Natural killer cell (primary cell): ENCODE results near the gene LRP6. TPM values are rescaled to one million over a fixed set of nuclear protein-coding genes. Genes with fewer than 3 reads are reported as not detected.

ENCODE experiments used
- ATAC-seq, 3 donors: fragments of 150-1000 bp in 2 of 3; fragments of 200-7000 bp in 1 of 3; cut with Tn5 transposase; 1 replicate in 1 of 3; 2 replicates in 2 of 3; pipeline ENCODE4 v1.10.0; 2021; ENCODE audit warnings: mild to moderate bottlenecking in 2 of 3, moderate library complexity in 2 of 3
- DNase-seq, 2 donors: peaks; one replicate each; pipeline versions ENCODE4 v3.0.0 to v3.0.0-alpha.2; 2013 to 2021; ENCODE audit warnings: mixed read lengths in 1 of 2
- H3K27ac ChIP-seq: one replicate; pipeline ENCODE4 v1.5.1; 2013; ENCODE audit warnings: mild to moderate bottlenecking, low read length
- H3K27me3 ChIP-seq: one replicate; pipeline ENCODE4 v1.6.1; 2013; ENCODE audit warnings: low read length; ENCODE audit not compliant: control insufficient read depth, insufficient read depth
- H3K36me3 ChIP-seq: one replicate; pipeline ENCODE4 v1.6.1; 2013; ENCODE audit warnings: low read length; ENCODE audit not compliant: control insufficient read depth, insufficient read depth
- H3K4me1 ChIP-seq: one replicate; pipeline ENCODE4 v1.6.1; 2013; ENCODE audit warnings: low read length; ENCODE audit not compliant: control insufficient read depth, insufficient read depth
- H3K4me3 ChIP-seq: one replicate; pipeline ENCODE4 v1.5.1; 2013; ENCODE audit warnings: low read length
- H3K9me3 ChIP-seq: one replicate; pipeline ENCODE4 v1.6.1; 2013; ENCODE audit warnings: low read length; ENCODE audit not compliant: control insufficient read depth, insufficient read depth
- H3K27ac Mint-ChIP-seq, 2 donors: one replicate each; pipeline ENCODE4 v1.8.0; 2022; ENCODE audit warnings: mild to moderate bottlenecking in 2 of 2, mixed read lengths in 2 of 2, moderate library complexity in 1 of 2
- H3K27me3 Mint-ChIP-seq, 2 donors: one replicate each; pipeline ENCODE4 v1.8.0; 2022; ENCODE audit warnings: low read depth in 2 of 2, mixed read lengths in 2 of 2
- H3K36me3 Mint-ChIP-seq: one replicate; pipeline ENCODE4 v1.8.0; 2022; ENCODE audit warnings: mixed read lengths
- H3K4me1 Mint-ChIP-seq, 2 donors: one replicate each; pipeline ENCODE4 v1.8.0; 2022; ENCODE audit warnings: mixed read lengths in 2 of 2
- H3K4me3 Mint-ChIP-seq: one replicate; pipeline ENCODE4 v1.8.0; 2022; ENCODE audit warnings: mild to moderate bottlenecking, moderate library complexity, mixed read lengths
- H3K9me3 Mint-ChIP-seq, 2 donors: one replicate each; pipeline ENCODE4 v1.8.0; 2022; ENCODE audit warnings: mixed read lengths in 2 of 2
- WGBS: methylation state at CpG from one replicate; pipeline ENCODE4 v1.1.7; 2013; ENCODE audit warnings: missing lambda C conversion rate; ENCODE audit not compliant: insufficient coverage; 5-methylcytosine and 5-hydroxymethylcytosine counted together
- intact Hi-C: fragments of 100-400 bp; cut with micrococcal nuclease; formaldehyde crosslinking; loops from one replicate; pipeline ENCODE4 v1.14.2; 2022
- total RNA-seq, 4 donors: library from RNA; stranded (reverse); fragments of 120-200 nt in 1 of 4; gene quantifications; one replicate each; pipeline versions ENCODE4 v1.2.3 to v1.2.4, GENCODE V29; 2013 to 2022
- TF ChIP-seq, protein P1 (sequence below): fragments of 200-600 bp; IDR thresholded peaks from one replicate; pipeline ENCODE4 v1.8.0; 2022; ENCODE audit warnings: antibody characterized with exemption

LRP6 gene
- total RNA-seq, 3 donors from 2014 or later (not counting 1 experiment from before 2014, with no cell fraction given), result 0.05 to 0.33 TPM; not detected in 1

DNA sequence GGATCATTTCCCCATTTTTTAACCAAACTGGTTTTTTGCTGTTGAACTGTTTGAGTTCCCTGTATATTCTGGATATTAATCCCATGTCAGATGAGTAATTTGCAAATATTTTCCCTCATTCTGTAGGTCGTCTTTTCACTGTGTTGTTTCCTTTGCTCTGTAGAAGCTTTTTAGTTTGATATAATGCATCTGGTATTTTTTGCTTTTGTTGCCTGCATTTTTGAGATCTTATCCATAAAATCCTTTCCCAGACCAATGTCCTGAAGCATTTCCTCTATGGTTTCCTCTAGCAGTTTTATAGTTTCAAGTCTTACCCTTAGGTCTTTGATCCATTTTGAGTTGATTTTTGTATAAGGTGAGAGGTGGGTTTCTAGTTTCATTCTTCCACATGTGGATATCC is 71.3 kb downstream of the LRP6 start:
- no CpG with 5 or more reads among the region's 1 CpG for WGBS
- ATAC-seq (no peak), DNase-seq (no peak)
- Mint-ChIP-seq H3K4me1 (no peaks in the 10 kb centered on the region), H3K27ac (no peak overlapping the region), H3K27me3 (peaks cover 68 to 85% of the 10 kb centered on the region in 2 donors), H3K4me3 (no peak overlapping the region), H3K9me3 (peaks cover 5 to 15% of the 10 kb centered on the region in 2 donors), H3K36me3 (peaks cover 21% of the 10 kb centered on the region)
- no peak overlapping the region for H3K4me3 ChIP-seq
- H3K27ac ChIP-seq, result no peak overlapping the region
- H3K9me3 ChIP-seq, result peaks cover 11% of the 10 kb centered on the region
- peaks cover 42% of the 10 kb centered on the region for H3K27me3 ChIP-seq
- H3K4me1 ChIP-seq, result no peaks in the 10 kb centered on the region
- H3K36me3 ChIP-seq, result no peaks in the 10 kb centered on the region
- intact Hi-C loops, result no loop called here
- TF ChIP-seq, protein P1, sequence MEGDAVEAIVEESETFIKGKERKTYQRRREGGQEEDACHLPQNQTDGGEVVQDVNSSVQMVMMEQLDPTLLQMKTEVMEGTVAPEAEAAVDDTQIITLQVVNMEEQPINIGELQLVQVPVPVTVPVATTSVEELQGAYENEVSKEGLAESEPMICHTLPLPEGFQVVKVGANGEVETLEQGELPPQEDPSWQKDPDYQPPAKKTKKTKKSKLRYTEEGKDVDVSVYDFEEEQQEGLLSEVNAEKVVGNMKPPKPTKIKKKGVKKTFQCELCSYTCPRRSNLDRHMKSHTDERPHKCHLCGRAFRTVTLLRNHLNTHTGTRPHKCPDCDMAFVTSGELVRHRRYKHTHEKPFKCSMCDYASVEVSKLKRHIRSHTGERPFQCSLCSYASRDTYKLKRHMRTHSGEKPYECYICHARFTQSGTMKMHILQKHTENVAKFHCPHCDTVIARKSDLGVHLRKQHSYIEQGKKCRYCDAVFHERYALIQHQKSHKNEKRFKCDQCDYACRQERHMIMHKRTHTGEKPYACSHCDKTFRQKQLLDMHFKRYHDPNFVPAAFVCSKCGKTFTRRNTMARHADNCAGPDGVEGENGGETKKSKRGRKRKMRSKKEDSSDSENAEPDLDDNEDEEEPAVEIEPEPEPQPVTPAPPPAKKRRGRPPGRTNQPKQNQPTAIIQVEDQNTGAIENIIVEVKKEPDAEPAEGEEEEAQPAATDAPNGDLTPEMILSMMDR, result no peak

DNA sequence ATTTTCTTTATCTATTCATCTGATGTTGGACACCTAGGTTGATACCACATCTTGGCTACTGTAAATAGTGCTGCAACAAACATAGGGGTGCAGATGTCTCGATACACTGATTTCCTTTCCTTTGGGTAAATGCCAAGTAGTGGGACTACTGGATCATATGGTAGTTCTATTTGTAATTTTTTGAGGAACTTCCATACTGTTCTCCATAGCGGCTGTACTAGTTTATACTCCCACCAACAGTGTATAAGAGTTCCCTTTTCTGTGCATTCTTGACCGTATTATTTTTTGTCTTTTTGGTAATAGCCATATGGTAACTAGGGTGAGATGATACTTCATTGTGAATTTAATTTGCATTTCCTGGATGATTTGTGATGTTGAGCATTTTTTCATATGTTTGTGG is 71.8 kb downstream of the LRP6 start:
- H3K27me3 ChIP-seq, result peaks cover 42% of the 10 kb centered on the region
- no peaks in the 10 kb centered on the region for H3K4me1 Mint-ChIP-seq
- 92% methylated on average over 2 of the region's 3 CpGs for WGBS
- intact Hi-C loops, result no loop called here
- H3K36me3 Mint-ChIP-seq, result peaks cover 21% of the 10 kb centered on the region
- H3K36me3 ChIP-seq, result no peaks in the 10 kb centered on the region
- peaks cover 11% of the 10 kb centered on the region for H3K9me3 ChIP-seq
- no peak overlapping the region for H3K27ac ChIP-seq
- peaks cover 68 to 85% of the 10 kb centered on the region in 2 donors for H3K27me3 Mint-ChIP-seq
- TF ChIP-seq, protein P1, result no peak
- ATAC-seq, result no peak
- H3K27ac Mint-ChIP-seq, result no peak overlapping the region
- DNase-seq, result no peak
- no peaks in the 10 kb centered on the region for H3K4me1 ChIP-seq
- no peak overlapping the region for H3K4me3 ChIP-seq
- no peak overlapping the region for H3K4me3 Mint-ChIP-seq
- peaks cover 5 to 15% of the 10 kb centered on the region in 2 donors for H3K9me3 Mint-ChIP-seq

DNA sequence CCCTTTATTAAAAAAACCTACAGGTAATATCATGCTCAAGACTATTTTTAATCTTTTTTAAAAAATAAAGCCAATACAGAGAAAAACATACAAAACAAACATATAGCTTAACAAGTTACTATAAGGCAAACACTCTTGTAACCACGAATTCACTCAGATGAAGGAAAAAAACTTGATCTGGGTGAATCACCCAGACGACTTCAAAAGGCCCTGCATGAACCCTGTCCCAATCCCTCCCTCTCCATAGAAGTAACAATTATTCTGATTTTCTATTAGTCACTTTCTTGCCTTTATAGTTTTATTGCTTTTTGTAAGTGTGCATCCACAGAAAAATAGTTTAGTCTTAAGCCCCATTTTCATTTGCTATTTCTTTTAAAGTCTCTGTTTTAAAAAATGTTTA is 72.6 kb downstream of the LRP6 start:
- 50% methylated on average over 2 of the region's 2 CpGs for WGBS
- H3K36me3 Mint-ChIP-seq, result peaks cover 21% of the 10 kb centered on the region
- TF ChIP-seq, protein P1, result no peak
- Histone ChIP-seq H3K4me3 (no peak overlapping the region), H3K36me3 (no peaks in the 10 kb centered on the region), H3K4me1 (no peaks in the 10 kb centered on the region), H3K27ac (no peak overlapping the region), H3K27me3 (peaks cover 40% of the 10 kb centered on the region), H3K9me3 (peaks cover 11% of the 10 kb centered on the region)
- H3K27ac Mint-ChIP-seq, result no peak overlapping the region
- H3K9me3 Mint-ChIP-seq, result peaks cover 5 to 15% of the 10 kb centered on the region in 2 donors
- H3K4me1 Mint-ChIP-seq, result no peaks in the 10 kb centered on the region
- H3K4me3 Mint-ChIP-seq, result no peak overlapping the region
- intact Hi-C loops, result no loop called here
- no peak for DNase-seq
- no peak for ATAC-seq
- H3K27me3 Mint-ChIP-seq, result peaks cover 68 to 86% of the 10 kb centered on the region in 2 donors

DNA sequence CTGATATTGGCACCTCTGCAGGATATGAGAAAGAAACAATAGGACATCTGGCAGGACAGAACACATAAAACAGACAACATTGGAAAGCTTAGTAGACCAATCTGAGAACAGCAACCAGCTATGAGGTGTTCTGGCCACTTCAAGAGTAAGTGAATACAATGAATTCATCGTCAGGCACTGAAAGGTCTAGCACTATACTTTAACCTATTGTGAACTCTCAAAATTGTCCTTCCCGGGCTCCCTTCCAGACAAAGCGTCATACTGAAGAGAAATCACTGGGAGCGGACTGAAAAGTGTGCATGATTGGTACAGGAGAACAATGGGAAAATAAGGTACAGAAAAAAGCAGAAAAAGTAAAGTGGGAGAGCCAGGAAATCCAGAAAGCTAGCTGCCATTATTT is 75.8 kb downstream of the LRP6 start:
- Mint-ChIP-seq H3K36me3 (peaks cover 4% of the 10 kb centered on the region), H3K4me3 (no peak overlapping the region), H3K27ac (no peak overlapping the region), H3K4me1 (no peaks in the 10 kb centered on the region), H3K27me3 (peaks cover 58 to 89% of the 10 kb centered on the region in 2 donors), H3K9me3 (no peaks in the 10 kb centered on the region)
- Histone ChIP-seq H3K9me3 (no peaks in the 10 kb centered on the region), H3K27me3 (peaks cover 31% of the 10 kb centered on the region), H3K36me3 (no peaks in the 10 kb centered on the region), H3K27ac (no peak overlapping the region), H3K4me3 (no peak overlapping the region), H3K4me1 (no peaks in the 10 kb centered on the region)
- intact Hi-C loops, result no loop called here
- TF ChIP-seq, protein P1, result no peak
- WGBS, result 90% methylated on average over 4 of the region's 4 CpGs
- no peak for ATAC-seq
- DNase-seq, result no peak
